Stimulated activated CD4-positive, alpha-beta T cell treated with anti-CD3 and anti-CD28 coated beads, Interleukin-1b, Interleukin-23, amount 100 ng/mL, for 4 hours (primary cell): ENCODE results near the gene KRT17.

Source experiments
- DNase-seq, 2 donors: peaks; one replicate each; pipeline ENCODE4 v3.0.0-alpha.2; 2020; ENCODE audit warnings: low read depth in 2 of 2

Gene KRT17

DNA sequence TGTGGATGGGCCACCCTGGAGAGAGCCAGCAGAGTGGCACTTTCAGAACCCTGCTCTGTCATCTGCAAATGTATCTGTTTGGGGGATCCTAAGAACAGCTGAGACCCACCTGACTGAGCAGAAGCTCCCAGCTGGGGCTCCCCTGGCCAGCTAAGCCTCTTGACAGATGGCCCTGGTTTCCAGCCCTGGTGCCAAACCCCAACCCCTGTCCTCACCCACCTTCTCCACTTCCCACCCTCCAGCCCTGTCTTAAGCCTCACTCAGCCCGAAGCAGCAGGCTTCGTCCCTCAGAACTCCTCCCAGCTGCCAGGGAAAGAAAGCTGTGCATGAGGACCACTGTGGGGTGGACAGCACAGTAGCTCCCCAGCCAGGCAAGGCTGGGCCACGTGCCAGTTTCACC lies 49.0 kb downstream of the KRT17 start:
- no peak for DNase-seq

DNA sequence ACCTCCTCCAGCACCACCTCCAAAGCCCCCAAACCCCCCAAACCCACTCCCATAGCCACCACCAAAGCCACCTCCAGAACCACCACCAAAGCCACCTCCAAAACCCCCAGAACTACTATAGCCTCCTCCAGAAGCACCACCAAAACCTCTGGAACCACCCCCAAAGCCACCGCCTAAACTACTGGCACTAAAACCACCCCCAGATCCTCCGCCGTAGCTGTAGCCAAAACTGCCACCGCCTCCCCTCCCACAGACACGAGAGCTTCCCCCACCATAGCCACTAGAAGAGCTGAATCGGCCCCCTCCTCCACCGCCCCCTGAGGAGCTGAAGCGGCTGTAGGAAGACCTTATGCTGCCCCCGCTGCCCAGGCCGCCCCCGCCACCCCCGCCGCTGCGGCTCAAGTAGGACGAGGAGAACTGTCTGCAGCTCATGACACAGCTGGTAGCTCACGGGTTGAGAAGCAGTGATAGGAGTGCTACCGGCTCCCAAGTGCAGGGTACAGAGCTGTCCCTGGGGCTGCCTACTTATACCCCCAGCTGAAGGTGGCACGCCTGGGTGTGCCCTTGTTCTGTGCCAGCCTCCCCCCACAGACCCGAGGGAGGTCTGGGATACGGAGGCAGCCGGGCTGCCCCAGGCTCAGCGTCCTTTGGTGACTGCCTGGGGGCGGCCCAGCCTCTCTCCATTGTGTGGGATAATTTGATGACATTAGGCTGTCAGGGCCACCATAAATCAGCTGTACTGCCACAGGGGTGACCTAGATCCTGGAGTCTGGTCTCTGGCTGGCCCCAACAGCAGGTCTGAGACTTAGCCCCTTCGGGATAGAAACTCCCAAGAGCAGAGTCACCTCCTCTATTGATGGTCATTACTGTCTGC lies 52.6 kb downstream of the KRT17 start, which contains the start of gene KRT9:
TSS of gene KRT9 (minus strand) at position 499 of the 874 bp plus-strand sequence. CDS start at position 432, 67 bp downstream.
- no peak for DNase-seq
